GM18873 (cell line): ENCODE measurements around the gene OSBP2.

Experiments used
- ATAC-seq: cut with Tn5 transposase; IDR thresholded peaks from one replicate; pipeline ENCODE4 v1.9.1; 2021; ENCODE audit warnings: mild to moderate bottlenecking, moderate library complexity, moderate number of reproducible peaks; ENCODE audit not compliant: unreplicated experiment, low FRiP score

OSBP2 gene

GRCh38 chr22:30802202-30803166 lies 107.8 kb downstream of the OSBP2 start:
- ATAC-seq = no peak

- ATAC-seq = no peak
These were observed 109.0 kb downstream of the OSBP2 start for GRCh38 chr22:30803679-30804078.

- no peak for ATAC-seq
These were observed 110.0 kb downstream of the OSBP2 start for GRCh38 chr22:30804626-30805025.

- no peak for ATAC-seq
These were observed 111.8 kb downstream of the OSBP2 start for GRCh38 chr22:30806391-30806861.

GRCh38 chr22:30809086-30809485 lies 114.4 kb downstream of the OSBP2 start:
- no peak for ATAC-seq

- ATAC-seq = no peak
These were observed 115.4 kb downstream of the OSBP2 start for GRCh38 chr22:30810105-30810504.

- no peak for ATAC-seq
These were observed 119.3 kb downstream of the OSBP2 start for GRCh38 chr22:30813936-30814335.

GRCh38 chr22:30816413-30816812 lies 121.7 kb downstream of the OSBP2 start:
- ATAC-seq = no peak

GRCh38 chr22:30821381-30821780 lies 126.7 kb downstream of the OSBP2 start:
- ATAC-seq = no peak

GRCh38 chr22:30821863-30822215 lies 127.2 kb downstream of the OSBP2 start:
- ATAC-seq = no peak

- ATAC-seq = no peak
These were observed 127.7 kb downstream of the OSBP2 start for GRCh38 chr22:30822216-30823014.

GRCh38 chr22:30823015-30823370 lies 128.3 kb downstream of the OSBP2 start:
- ATAC-seq = no peak

- no peak for ATAC-seq
These were observed 129.4 kb downstream of the OSBP2 start for GRCh38 chr22:30824096-30824495.

GRCh38 chr22:30824711-30825110 lies 130.0 kb downstream of the OSBP2 start:
- no peak for ATAC-seq

- no peak for ATAC-seq
These were observed 131.2 kb downstream of the OSBP2 start for GRCh38 chr22:30825711-30826505.

- ATAC-seq = no peak
These were observed 132.1 kb downstream of the OSBP2 start for GRCh38 chr22:30826670-30827355.

GRCh38 chr22:30827646-30828045 lies 133.0 kb downstream of the OSBP2 start:
- no peak for ATAC-seq

- ATAC-seq = no peak
These were observed 133.8 kb downstream of the OSBP2 start for GRCh38 chr22:30828187-30829155.
